Fibroblast of skin of right quadriceps (primary cell): ENCODE data around the gene NEK9.
"Not testable (repeated sequence)": the region's sequence is repeated elsewhere in the genome, so short reads cannot be mapped to it uniquely, and the experiment has no call there.

ENCODE experiments used
- DNase-seq: peaks from one replicate; pipeline ENCODE4 v3.0.0-alpha.2; 2013

The NEK9 gene

GRCh38 chr14:75098682-75099081, 28.2 kb downstream of the NEK9 start:
- DNase-seq, result no peak

- DNase-seq, result no peak
Measured at GRCh38 chr14:75098212-75098611, 28.6 kb downstream of the NEK9 start.

DNA sequence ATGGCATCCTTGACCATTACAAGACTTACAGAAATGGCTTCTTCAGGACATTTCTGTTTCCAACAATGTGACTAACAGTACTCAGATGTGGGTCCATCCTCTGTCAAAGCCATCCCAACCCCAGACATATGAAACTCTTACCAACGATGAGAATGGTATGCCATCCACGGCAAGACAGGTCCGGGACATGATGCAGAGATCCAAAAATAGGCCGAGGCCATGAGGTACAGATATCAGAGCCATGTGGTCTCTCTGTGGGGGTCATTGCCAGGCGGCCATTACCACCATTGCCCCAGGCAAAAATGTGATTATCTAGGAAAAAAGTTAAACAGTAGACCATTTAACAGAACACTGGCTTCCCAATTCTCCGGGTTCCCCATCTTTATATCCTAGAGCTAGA, 29.9 kb downstream of the NEK9 start:
- no peak for DNase-seq

GRCh38 chr14:75095690-75096089, 31.2 kb downstream of the NEK9 start:
- no peak for DNase-seq

DNA sequence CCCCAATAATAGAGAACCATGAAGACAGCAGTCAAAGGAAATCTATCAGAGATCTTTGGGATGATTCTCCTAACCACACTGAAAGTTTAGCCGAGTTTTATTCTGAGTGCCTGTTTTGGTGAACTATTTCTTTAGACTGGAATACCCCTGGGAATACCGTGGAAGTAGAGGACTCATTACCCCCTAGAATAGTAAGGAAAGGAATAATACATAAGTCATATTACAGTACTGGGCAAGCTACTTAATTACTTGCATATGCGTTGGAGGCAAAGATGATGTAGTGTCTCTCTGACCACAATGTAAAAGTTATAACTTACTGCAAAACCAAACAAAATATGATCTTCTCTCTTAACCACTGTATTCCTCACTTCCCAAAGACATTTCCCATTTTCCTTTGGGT, 32.0 kb downstream of the NEK9 start:
- peak; percentile 78 for DNase-seq

- no peak for DNase-seq
Measured at GRCh38 chr14:75092698-75093097, 34.1 kb downstream of the NEK9 start.

GRCh38 chr14:75091251-75091650, 35.6 kb downstream of the NEK9 start:
- DNase-seq, result no peak

DNA sequence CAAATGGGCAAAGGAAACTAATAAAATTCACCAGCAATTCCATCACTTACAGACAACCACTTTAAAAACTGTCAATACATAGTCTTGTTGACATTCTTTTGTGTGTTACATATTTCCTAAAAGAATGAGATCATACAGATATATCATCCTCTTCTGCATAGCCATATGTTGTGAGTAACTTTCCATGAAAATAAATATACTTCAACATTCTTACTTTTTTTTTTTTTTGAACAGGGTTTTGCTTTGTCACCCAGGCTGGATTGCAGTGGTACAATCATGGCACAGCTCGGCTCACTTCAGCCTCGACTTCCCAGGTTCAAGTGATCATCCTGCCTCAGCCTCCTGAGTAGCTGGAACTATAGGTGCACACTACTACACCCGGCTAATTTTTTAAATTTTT, 36.5 kb downstream of the NEK9 start:
- peak; percentile 22 for DNase-seq

- DNase-seq, result peak; percentile 50
Measured at GRCh38 chr14:75088566-75089373, 38.1 kb downstream of the NEK9 start.

- DNase-seq, result no peak
Measured at GRCh38 chr14:75088153-75088552, 38.7 kb downstream of the NEK9 start.

- DNase-seq, result no peak
Measured at GRCh38 chr14:75084513-75084912, 42.3 kb downstream of the NEK9 start.

GRCh38 chr14:75083271-75083670, 43.6 kb downstream of the NEK9 start:
- no peak for DNase-seq

DNA sequence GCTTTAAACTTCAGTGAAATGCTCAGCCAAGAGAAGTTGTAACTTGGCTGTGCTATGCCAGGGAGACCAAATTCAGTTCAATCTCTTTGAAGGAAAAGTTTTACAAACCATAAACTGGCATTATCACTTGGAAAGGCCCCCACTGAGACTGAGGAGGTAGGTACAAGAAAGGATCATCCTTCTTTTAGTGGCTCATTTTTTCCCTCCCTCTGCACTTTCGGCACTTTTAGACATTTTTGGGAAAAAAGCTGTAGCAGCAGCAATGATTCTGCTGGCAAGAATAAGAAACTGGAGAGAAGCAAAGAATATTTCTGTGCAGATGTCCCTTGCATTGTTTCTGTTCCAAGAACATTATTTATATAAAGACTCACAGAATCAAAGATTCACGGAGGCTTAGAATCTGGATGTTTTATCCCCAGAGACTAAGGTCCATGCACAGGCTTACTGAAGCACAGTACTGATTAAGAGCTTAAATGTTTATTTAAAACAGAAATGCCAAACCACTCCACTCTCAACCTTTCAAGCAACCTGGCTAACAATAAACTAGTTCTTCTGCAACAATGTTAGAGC, 45.1 kb downstream of the NEK9 start:
- DNase-seq, result no peak

GRCh38 chr14:75079521-75079920, 47.3 kb downstream of the NEK9 start:
- no peak for DNase-seq

- DNase-seq, result no peak
Measured at GRCh38 chr14:75077794-75078193, 49.1 kb downstream of the NEK9 start.

DNA sequence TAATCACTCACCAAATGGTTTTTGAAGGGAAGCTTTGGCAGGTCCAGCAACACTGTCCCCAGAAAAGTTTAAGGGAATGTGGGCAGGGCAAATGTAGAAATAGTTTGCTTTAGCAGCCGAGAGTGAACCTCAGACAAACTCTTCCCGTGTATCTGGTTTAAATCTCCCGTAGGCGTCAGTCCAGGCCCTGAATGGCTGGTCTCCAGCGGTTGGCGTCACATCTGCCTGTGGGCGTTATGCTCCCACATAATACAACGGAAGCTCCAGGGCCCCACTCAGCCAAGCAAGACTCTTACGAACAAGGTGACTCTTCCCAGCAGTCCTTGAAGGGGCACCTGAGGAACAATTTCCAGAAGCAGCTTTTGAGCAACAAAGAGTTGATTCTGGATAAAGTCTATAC, 56.5 kb downstream of the NEK9 start:
- DNase-seq, result no peak

GRCh38 chr14:75069811-75070145, 57.1 kb downstream of the NEK9 start:
- no peak for DNase-seq

- DNase-seq, result peak; percentile 78
Measured at GRCh38 chr14:75069121-75069810, 57.6 kb downstream of the NEK9 start, which contains the start of gene ZC2HC1C. Gene ZC2HC1C (plus strand): TSS chr14:75069641. CDS start chr14:75070574, 933 bp downstream.

DNA sequence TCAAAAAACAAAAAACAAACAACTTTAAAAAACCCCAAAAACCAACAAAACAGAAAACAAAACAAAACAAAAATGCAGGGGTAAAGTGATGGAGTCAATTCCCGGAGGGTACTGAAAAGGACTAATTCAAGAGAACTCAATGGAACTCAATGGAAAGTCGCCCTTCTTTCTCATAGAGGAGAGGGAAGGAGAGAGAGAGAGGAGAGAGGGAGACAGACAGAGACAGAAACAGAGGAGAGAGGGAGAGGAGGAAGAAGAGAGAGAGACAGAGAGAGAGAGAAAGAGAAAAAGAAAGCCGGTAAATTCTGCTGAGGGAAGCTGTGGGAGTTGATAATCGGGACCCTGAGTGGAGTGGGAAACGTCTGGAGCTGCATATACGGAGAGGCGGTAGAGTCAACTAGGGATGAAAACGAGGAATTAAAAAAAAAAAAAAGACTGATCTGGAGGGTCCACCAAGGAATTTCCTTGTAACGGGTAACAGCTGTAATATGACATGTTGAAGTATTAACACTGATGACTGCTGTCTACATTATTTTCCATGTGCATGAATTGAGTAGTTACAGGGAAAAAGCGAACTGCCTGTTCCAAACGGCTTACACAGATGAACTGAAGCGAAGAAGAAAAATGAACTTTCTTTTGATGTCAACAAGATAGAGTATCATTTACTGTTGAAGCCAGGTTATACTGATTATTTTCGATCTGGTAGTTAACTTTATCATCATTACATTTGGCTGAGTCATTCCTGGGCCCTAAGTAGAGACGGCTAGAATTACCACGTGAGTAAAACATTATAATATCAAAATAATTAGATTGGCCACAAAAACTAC, 58.3 kb downstream of the NEK9 start:
- no peak for DNase-seq

GRCh38 chr14:75067765-75068164, 59.1 kb downstream of the NEK9 start:
- not testable (repeated sequence) for DNase-seq

DNA sequence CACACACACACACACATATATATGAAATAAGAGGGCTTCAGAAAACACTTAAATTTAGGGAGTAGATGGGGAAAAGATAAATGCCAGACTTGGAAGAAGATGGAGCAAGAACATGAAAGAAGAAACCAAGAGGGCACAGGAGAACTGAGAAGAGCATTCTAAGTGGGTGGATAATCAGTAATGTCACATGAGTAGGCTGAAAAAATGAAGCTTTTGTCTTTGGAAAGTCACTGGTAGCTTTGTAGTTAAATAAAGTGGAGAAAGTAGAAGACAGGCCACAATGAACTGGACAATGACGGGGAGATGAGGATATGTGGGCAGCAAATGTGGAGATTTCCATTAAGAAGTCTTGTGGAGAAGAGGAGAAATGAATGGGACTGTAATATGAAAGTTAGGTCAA, 59.6 kb downstream of the NEK9 start:
- DNase-seq, result no peak

- no peak for DNase-seq
Measured at GRCh38 chr14:75066691-75067090, 60.2 kb downstream of the NEK9 start.

- DNase-seq, result no peak
Measured at GRCh38 chr14:75064205-75064567, 62.7 kb downstream of the NEK9 start.
